NCI-H526 treated with DMSO at 0.1 percent for 48 hours (cell line): ENCODE results near the gene FAM171A2.
"Not testable (repeated sequence)": the region's sequence is repeated elsewhere in the genome, so short reads cannot be mapped to it uniquely, and the experiment has no call there.

ENCODE experiments used
- DNase-seq: peaks from one replicate; lab custom pipeline; 2025; lab: John Stamatoyannopoulos, UW

Gene FAM171A2

GRCh38 chr17:44345454-44346026 lies 18.1 kb downstream of the FAM171A2 start:
- peak; percentile 64 for DNase-seq

- peak; percentile 97 for DNase-seq
Measured at GRCh38 chr17:44344939-44345453, 18.7 kb downstream of the FAM171A2 start, which contains the start of gene GRN. TSS of gene GRN (plus strand) at chr17:44345302. CDS start at chr17:44349165, 3,863 bp downstream.

GRCh38 chr17:44343510-44344209 lies 20.0 kb downstream of the FAM171A2 start:
- no peak for DNase-seq

GRCh38 chr17:44340553-44340952 lies 23.1 kb downstream of the FAM171A2 start:
- not testable (repeated sequence) for DNase-seq

- DNase-seq, result no peak
Measured at GRCh38 chr17:44338702-44339101, 25.0 kb downstream of the FAM171A2 start.

GRCh38 chr17:44335968-44336367 lies 27.7 kb downstream of the FAM171A2 start:
- DNase-seq, result no peak

- no peak for DNase-seq
Measured at GRCh38 chr17:44335564-44335963, 28.1 kb downstream of the FAM171A2 start.

- DNase-seq, result no peak
Measured at GRCh38 chr17:44334727-44335126, 28.9 kb downstream of the FAM171A2 start.

- no peak for DNase-seq
Measured at GRCh38 chr17:44334315-44334714, 29.3 kb downstream of the FAM171A2 start.

GRCh38 chr17:44333371-44333770 lies 30.3 kb downstream of the FAM171A2 start:
- DNase-seq, result no peak

- DNase-seq, result peak; percentile 85
Measured at GRCh38 chr17:44331249-44331760, 32.3 kb downstream of the FAM171A2 start.

- DNase-seq, result not testable (repeated sequence)
Measured at GRCh38 chr17:44330263-44330662, 33.4 kb downstream of the FAM171A2 start.

GRCh38 chr17:44329516-44329915 lies 34.1 kb downstream of the FAM171A2 start:
- not testable (repeated sequence) for DNase-seq

- no peak for DNase-seq
Measured at GRCh38 chr17:44327715-44328449, 35.8 kb downstream of the FAM171A2 start.

GRCh38 chr17:44326861-44327444 lies 36.7 kb downstream of the FAM171A2 start:
- peak; percentile 91 for DNase-seq

GRCh38 chr17:44324571-44325275 lies 38.9 kb downstream of the FAM171A2 start, which contains the start of gene SLC25A39:
TSS of gene SLC25A39 (minus strand) at chr17:44324823. CDS start at chr17:44323562, 1,261 bp downstream.
- peak; percentile 89 for DNase-seq

- DNase-seq, result no peak
Measured at GRCh38 chr17:44324092-44324570, 39.5 kb downstream of the FAM171A2 start.

- DNase-seq, result no peak
Measured at GRCh38 chr17:44323359-44324091, 40.1 kb downstream of the FAM171A2 start.

GRCh38 chr17:44322236-44322895 lies 41.3 kb downstream of the FAM171A2 start:
- no peak for DNase-seq
